Ishikawa (cell line): ENCODE measurements around the gene HOXB7.

Experiments used
- CEBPB ChIP-seq: IDR thresholded peaks from 2 replicates; pipeline ENCODE4 v1.6.1; 2012
- CREB1 ChIP-seq: IDR thresholded peaks from 2 replicates; pipeline ENCODE4 v1.6.1; 2012; ENCODE audit warnings: low read depth
- EGR1 ChIP-seq: IDR thresholded peaks from 2 replicates; pipeline ENCODE4 v1.6.1; 2012
- EP300 ChIP-seq: IDR thresholded peaks from 2 replicates; pipeline ENCODE4 v1.6.1; 2012; ENCODE audit warnings: borderline replicate concordance
- FOXM1 ChIP-seq: IDR thresholded peaks from 2 replicates; pipeline ENCODE4 v1.6.1; 2012; ENCODE audit warnings: low read depth, borderline replicate concordance
- NFIC ChIP-seq: IDR thresholded peaks from 2 replicates; pipeline ENCODE4 v1.6.1; 2012
- RAD21 ChIP-seq: IDR thresholded peaks from 2 replicates; pipeline ENCODE4 v1.6.1; 2012; ENCODE audit warnings: low read depth
- TAF1 ChIP-seq: IDR thresholded peaks from 2 replicates; pipeline ENCODE4 v1.6.1; 2012; ENCODE audit warnings: low read depth, mild to moderate bottlenecking
- TCF12 ChIP-seq: IDR thresholded peaks from 2 replicates; pipeline ENCODE4 v1.6.1; 2012; ENCODE audit warnings: low read depth
- TEAD4 ChIP-seq: IDR thresholded peaks from 2 replicates; pipeline ENCODE4 v1.6.1; 2012
- YY1 ChIP-seq: IDR thresholded peaks from 2 replicates; pipeline ENCODE4 v1.6.1; 2012; ENCODE audit warnings: low read depth
- ZBTB7A ChIP-seq: IDR thresholded peaks from 2 replicates; pipeline ENCODE4 v1.6.1; 2012; ENCODE audit warnings: low read depth
- TF ChIP-seq, protein P1 (sequence below): IDR thresholded peaks from 2 replicates; pipeline ENCODE4 v1.6.1; 2012
- TF ChIP-seq, protein P2 (sequence below): IDR thresholded peaks from 2 replicates; pipeline ENCODE4 v1.6.1; 2012; ENCODE audit warnings: low read depth, mild to moderate bottlenecking
- TF ChIP-seq, protein P3 (sequence below): IDR thresholded peaks from 2 replicates; pipeline ENCODE4 v1.6.1; 2012

Gene HOXB7

DNA sequence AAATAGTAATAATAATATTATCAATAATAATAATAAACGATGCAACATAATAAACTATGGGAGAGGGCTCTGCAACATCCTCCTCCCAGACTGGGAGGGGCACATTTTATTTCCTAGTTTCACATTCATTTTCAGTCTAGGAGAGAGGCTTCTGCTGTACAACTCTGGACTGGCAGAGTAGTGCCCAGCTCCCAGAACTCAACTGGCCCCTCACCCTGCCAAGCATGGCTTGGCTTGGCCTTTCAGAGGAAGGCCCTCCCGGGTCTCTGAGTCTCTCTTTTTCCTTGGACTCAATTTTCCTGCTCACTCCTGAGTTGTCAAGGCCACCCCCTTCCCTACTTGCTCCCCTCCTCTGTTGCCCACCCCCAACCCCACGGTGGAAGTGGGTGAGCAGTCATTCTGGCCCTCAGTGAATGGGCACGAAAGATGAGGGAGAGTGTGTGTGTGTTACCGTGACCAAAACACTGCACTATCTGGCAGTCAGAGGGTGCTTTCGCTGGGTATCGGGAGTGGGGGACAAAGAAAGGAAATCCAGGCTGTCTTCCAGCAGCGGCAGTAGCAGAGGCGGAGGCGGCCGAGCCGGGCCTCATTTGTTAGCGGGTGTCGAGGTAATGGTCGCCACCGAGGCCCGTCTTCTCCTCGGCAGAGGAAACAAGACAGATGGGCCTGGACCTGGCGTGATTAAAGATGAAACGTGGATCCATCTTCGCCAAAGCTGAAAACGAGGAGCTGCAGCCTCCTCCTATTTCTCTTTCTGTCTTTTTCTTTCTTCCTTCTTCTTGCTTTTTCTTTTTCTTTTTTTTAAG, 34.9 kb downstream of the HOXB7 start:
- TF ChIP-seq EGR1: no peak
- no peak for TF ChIP-seq TEAD4

DNA sequence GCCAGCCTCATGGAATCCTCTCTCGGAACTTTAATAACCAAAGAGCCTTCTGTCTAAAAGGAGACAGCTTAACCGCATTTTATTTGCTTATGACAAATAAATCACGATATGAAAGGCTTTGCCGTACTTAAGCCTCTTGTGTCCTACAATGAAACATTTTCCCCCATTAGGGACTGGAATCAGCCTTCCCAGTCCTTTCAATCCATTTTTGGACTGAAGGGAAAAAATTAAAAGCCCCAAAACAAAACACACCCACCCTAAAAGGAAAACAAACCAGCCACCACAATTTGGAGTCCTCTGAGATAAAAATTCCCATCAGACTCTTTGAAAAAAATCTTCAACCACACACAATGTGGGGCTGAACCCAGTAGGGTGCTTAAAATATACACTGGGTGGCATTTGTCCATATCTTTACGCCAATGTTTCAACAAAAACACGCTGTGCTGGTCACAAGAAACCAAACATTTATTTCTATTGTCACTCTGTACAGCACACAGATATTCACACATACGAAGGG, 35.7 kb downstream of the HOXB7 start:
- TF ChIP-seq FOXM1 (peak; percentile 46), EP300 (peak; percentile 66; the same call in 1 of the 2 replicates), TCF12 (peak; percentile 52), RAD21 (no peak)

- TF ChIP-seq, protein P1, sequence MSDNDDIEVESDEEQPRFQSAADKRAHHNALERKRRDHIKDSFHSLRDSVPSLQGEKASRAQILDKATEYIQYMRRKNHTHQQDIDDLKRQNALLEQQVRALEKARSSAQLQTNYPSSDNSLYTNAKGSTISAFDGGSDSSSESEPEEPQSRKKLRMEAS: no peak
- TF ChIP-seq TEAD4 (no peak), EP300 (no peak), TCF12 (no peak), CREB1 (no peak), YY1 (no peak)
Measured at GRCh38 chr17:48574505-48575065, 36.2 kb downstream of the HOXB7 start.

DNA sequence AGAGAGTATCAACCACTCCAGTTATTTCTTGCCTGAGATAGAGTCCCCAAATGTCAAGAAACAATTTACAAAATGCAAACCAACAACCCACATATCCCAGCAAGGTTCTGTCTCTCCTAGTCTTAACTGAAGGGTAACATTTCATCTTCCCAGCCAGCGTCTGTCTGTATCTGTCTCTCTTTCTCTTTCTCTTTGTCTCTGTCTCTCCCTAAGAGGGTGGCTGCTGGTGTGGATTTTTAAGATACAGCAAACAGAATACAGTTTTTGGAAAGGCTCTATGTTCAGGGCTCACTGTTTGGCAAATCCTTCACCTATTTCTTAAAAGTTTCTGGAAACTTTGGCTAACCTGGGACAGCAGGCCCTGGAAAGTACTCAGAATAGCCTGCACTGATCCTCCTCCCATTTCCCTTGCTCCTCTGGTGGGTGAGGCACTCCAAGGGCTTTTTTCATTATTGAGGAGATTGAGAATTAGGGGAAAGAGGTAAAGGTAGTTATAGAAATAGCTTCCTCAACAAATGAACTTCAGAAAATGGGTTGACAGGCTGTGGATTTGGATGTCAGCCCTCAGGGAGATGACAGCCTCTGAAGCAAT, 38.9 kb downstream of the HOXB7 start:
- no peak for TF ChIP-seq CEBPB
- TF ChIP-seq, protein P2, sequence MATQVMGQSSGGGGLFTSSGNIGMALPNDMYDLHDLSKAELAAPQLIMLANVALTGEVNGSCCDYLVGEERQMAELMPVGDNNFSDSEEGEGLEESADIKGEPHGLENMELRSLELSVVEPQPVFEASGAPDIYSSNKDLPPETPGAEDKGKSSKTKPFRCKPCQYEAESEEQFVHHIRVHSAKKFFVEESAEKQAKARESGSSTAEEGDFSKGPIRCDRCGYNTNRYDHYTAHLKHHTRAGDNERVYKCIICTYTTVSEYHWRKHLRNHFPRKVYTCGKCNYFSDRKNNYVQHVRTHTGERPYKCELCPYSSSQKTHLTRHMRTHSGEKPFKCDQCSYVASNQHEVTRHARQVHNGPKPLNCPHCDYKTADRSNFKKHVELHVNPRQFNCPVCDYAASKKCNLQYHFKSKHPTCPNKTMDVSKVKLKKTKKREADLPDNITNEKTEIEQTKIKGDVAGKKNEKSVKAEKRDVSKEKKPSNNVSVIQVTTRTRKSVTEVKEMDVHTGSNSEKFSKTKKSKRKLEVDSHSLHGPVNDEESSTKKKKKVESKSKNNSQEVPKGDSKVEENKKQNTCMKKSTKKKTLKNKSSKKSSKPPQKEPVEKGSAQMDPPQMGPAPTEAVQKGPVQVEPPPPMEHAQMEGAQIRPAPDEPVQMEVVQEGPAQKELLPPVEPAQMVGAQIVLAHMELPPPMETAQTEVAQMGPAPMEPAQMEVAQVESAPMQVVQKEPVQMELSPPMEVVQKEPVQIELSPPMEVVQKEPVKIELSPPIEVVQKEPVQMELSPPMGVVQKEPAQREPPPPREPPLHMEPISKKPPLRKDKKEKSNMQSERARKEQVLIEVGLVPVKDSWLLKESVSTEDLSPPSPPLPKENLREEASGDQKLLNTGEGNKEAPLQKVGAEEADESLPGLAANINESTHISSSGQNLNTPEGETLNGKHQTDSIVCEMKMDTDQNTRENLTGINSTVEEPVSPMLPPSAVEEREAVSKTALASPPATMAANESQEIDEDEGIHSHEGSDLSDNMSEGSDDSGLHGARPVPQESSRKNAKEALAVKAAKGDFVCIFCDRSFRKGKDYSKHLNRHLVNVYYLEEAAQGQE: no peak
- no peak for TF ChIP-seq TCF12
- no peak for TF ChIP-seq NFIC
- no peak for TF ChIP-seq CREB1
- TF ChIP-seq, protein P3, sequence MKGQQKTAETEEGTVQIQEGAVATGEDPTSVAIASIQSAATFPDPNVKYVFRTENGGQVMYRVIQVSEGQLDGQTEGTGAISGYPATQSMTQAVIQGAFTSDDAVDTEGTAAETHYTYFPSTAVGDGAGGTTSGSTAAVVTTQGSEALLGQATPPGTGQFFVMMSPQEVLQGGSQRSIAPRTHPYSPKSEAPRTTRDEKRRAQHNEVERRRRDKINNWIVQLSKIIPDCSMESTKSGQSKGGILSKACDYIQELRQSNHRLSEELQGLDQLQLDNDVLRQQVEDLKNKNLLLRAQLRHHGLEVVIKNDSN: no peak
- no peak for TF ChIP-seq EGR1
- no peak for TF ChIP-seq RAD21
- no peak for TF ChIP-seq EP300
- TF ChIP-seq TAF1: no peak
- TF ChIP-seq TEAD4: no peak

GRCh38 chr17:48571024-48571818, 39.6 kb downstream of the HOXB7 start:
- no peak for TF ChIP-seq CEBPB
- no peak for TF ChIP-seq FOXM1
- no peak for TF ChIP-seq TAF1
- TF ChIP-seq TCF12: no peak
- no peak for TF ChIP-seq YY1
- TF ChIP-seq RAD21: no peak

- TF ChIP-seq RAD21 (no peak), CEBPB (no peak), CREB1 (no peak), TAF1 (no peak), ZBTB7A (no peak)
- TF ChIP-seq, protein P3: no peak
Measured at GRCh38 chr17:48570325-48571023, 40.3 kb downstream of the HOXB7 start.

- TF ChIP-seq YY1 (no peak), EGR1 (no peak), NFIC (no peak), CREB1 (no peak), EP300 (no peak), RAD21 (no peak), TEAD4 (no peak), TCF12 (no peak)
- TF ChIP-seq, protein P1: no peak
- TF ChIP-seq, protein P3: no peak
- TF ChIP-seq, protein P2: no peak
Measured at GRCh38 chr17:48569674-48570324, 41.0 kb downstream of the HOXB7 start.
